HG03558 (cell line): ENCODE measurements around the gene PDZRN4.

Source experiments
- ATAC-seq: cut with Tn5 transposase; IDR thresholded peaks from one replicate; pipeline ENCODE4 v1.9.1; 2021; ENCODE audit warnings: moderate number of reproducible peaks; ENCODE audit not compliant: unreplicated experiment; ENCODE audit errors: extremely low read depth

PDZRN4 gene

DNA sequence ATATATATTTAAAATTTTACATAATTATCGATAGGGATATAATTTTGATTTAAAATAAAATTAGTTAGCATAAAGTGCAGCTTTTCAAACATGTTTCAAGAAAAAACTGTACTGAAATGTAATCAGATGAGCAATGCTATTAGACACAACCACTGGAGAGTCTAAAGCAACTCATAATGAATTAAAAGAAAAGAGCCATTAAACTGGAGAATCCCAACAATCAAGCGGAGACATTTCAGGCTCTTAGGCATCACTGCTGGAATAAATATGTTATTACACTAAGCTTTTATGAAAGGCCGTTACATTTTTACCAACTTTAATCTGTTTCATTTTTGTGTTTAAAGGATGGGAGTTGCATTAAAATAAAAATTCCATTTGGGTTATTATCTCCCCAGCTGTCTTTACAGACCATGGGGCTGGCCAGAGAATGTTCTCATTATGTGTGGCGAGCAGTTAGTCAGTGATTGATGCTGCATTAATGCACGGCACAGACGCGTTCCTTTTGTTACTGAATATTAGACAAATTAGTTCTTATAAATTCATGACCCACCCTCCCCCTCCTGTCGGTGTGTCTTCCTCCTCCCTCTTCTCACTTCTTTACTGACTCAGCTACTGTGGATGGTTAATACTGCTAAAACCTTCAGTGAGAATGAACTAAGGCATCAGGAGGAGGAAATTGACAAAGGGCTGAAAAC, 156.8 kb downstream of the PDZRN4 start:
- ATAC-seq: no peak

GRCh38 chr12:41348198-41348597, 160.1 kb downstream of the PDZRN4 start:
- ATAC-seq: no peak

GRCh38 chr12:41356181-41356580, 168.1 kb downstream of the PDZRN4 start:
- ATAC-seq: no peak

GRCh38 chr12:41361738-41362137, 173.6 kb downstream of the PDZRN4 start:
- no peak for ATAC-seq

DNA sequence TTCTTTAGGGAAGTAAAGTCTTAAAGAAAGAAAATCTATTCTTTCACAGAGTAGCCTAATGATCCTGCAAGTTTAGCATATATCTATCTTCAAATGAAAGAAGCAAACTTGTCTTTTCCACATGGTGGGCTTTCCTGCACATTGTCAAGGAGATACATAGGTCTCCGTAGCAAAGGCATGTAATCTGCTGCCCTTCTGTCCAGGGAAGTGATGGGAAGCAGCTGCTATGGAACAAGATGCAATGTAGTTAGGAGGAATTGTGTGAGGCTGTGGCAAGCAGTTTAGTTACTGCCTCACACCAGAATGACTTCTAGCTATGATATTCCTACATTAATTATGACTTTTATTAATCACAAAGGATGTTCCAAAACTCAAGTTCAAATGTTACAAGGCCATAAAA, 174.4 kb downstream of the PDZRN4 start:
- ATAC-seq: no peak

- no peak for ATAC-seq
These were observed 174.8 kb downstream of the PDZRN4 start for GRCh38 chr12:41362931-41363330.

DNA sequence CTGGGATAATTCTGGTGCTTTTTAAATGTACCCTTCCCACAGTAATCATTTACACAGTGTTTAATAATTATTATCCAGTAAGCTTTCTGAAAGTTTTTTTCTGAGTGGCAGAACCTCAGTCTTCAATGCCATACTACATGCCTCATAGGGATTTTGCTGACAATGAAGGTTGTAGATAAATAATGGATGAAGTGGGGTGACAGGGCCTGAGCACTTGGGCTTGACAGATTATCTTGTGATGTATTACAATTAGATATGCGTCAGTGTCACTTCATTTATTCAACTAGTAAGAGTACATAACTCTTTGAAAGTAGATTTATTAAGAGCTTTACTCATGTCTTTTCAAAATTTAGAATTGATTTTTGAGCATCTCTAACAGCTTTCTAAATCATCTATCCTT, 176.1 kb downstream of the PDZRN4 start:
- ATAC-seq: no peak

DNA sequence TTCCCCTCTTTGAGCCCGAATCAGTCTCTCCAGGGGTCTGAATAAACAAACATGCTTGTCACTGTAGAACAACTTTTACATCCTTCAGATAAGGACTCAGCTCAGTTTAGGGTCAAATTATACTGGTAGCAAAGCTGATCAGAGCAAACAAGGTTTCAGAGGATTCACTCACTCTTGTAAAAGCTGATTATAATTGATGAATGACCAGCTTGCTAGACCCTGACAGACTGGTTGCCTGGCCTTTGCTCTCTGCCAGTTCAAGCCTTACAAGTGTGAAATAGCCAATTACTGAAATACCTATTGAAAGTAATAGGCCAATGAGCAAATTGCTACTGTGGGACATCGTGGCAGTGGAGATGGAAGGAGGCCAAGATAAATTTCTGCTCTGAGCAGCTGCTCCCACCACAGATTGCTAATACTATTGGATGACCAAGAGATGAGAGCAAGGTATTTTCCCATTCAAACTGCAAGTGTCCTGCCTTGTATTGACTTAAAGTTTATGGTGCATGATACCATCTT, 177.6 kb downstream of the PDZRN4 start:
- ATAC-seq: no peak

DNA sequence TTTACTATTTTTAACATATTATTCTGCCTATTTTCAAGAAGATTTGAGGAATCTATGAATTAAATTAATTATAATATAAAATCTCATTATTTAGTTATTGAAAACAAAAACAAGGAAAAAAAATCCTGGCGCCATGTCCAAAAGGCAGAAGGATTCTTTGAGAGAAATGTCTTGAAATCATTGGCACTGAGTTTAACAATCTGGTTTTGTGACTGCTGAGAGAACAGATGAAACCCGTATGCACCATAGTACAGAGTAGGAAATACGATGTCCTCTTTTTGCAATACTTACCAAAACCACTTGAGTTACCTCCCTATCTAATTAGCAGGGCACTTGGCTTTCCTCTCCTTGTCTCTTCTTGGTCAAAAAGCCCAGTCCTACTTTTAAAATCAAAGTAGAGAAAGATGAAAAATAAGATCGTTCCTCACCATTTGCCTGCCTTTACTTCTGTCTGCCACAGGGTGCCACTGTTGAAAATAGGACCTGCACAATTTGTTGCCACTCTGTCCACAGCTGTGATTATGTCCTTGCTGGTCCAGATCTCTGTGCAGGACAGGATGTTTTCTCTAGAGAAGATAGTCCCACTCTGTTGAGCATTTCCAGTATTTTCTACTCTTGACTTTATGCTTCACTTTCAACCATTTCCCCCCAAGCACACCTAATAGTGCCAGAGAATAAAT, 179.7 kb downstream of the PDZRN4 start:
- ATAC-seq: no peak

GRCh38 chr12:41380878-41381277, 192.8 kb downstream of the PDZRN4 start:
- ATAC-seq: no peak

- ATAC-seq: no peak
These were observed 214.7 kb downstream of the PDZRN4 start for GRCh38 chr12:41402801-41403200.

GRCh38 chr12:41407232-41407799, 219.2 kb downstream of the PDZRN4 start:
- no peak for ATAC-seq

- ATAC-seq: no peak
These were observed 221.5 kb downstream of the PDZRN4 start for GRCh38 chr12:41409628-41410027.

DNA sequence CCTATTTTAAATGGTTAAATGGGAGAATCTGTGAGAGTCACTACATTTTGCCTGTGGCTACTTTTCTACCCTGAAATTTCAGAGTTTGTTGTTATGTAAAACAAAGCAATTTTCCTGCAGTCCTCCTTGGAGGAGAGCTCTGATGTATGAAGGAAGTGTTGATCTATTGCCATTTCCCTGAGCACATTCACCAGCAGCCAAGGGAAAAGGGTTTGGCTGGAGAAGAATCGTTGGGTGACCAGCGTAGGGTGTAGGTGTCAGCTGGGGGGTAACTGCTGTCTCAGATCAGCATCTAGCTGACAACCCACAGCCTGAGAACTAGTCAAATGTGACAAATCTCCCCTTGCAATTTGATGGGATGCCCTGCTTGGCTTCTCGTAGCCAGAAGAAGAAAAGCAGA, 230.5 kb downstream of the PDZRN4 start:
- ATAC-seq: no peak

GRCh38 chr12:41419131-41419893, 231.2 kb downstream of the PDZRN4 start:
- ATAC-seq: no peak

DNA sequence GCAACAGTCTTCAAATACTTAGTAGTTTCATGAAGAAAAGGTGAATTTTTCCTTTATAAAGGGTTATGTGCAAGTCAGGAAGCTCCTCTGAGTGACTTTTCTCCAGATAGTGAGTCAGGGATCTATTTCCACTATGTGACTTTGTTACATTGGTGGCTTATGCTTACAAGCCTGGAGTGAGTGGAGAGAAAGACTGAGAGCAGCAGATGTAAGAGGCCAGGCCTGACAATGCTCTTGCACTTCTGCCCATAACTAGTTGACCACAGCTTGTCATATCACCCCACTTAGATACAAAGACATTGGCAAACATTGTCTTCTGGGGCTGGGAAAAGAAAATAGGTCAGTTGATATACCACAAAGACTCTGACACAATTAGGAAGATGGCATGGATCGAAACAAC, 236.5 kb downstream of the PDZRN4 start:
- ATAC-seq: no peak

GRCh38 chr12:41433460-41433859, 245.3 kb downstream of the PDZRN4 start:
- no peak for ATAC-seq

DNA sequence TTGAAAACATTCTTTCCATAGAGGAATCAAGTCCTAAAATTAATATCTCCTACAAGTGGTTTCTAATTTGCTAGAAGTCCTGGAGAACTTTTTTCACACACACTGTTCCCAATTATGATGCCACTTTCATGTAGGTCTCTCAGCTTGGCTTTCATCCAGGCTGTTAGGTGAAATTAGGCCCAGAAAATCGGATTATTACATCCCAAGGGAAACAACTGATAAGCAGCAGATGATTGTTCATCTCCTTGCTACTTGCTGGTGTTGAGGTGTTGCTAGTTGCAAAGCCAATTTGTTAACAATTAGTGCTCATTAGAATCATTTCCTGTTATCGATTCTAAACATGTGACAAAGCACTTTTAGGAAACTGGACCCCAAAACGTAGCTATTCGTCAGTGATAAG, 248.0 kb downstream of the PDZRN4 start:
- ATAC-seq: no peak

DNA sequence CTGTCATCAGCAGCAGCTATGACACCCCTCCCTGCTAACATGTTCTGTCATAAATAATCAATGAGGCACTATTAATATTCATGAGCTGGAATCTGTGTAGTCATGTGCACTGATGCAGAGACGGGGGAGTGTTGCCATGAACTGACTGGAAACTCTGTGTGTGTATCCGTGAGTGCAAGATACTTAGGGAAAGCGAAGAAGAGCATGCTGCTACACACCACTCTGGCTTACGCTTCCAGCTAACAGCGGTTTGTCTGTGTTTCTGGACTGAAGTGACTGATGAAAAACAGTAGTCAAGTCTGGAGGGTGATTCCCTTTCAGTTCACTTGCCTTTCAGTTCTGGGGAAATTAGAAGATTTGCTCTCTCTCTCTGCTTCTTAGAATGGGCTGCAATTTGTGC, 249.4 kb downstream of the PDZRN4 start:
- ATAC-seq: no peak

DNA sequence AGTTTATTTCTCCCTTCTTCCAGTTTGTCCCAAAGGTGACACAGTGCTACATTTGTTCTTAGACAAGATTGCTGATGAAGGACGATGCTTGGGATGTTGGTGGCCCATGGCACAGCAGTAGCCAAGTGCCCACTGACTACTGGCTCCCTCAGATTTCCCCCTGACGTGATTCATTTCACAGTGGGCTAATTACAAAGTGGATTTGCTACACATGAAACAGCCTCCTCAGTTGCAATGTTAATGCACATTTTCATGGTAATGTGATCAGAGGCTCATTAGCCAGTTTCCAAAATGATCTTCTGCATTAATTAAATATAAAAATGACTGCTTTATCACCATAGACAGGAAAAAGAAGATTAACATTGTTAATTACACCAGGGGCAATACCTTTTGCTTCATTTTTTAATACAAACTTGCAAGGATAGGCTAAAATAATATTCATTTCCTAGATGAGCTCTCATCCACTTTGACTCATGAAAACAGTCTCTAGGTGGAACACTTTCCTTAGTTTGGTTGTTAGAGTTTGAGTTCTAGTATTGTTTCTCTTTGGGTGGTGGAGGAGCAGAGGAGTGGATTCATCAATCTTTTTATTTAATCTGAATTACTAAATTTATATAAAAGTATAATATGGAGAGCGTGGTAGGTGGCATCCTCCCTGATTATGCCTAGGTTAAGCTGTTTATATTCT, 250.9 kb downstream of the PDZRN4 start:
- no peak for ATAC-seq
